ENCODE results near the gene AFDN.
"Not testable (repeated sequence)": the region's sequence is repeated elsewhere in the genome, so short reads cannot be mapped to it uniquely, and the experiment has no call there.

AFDN gene

DNA sequence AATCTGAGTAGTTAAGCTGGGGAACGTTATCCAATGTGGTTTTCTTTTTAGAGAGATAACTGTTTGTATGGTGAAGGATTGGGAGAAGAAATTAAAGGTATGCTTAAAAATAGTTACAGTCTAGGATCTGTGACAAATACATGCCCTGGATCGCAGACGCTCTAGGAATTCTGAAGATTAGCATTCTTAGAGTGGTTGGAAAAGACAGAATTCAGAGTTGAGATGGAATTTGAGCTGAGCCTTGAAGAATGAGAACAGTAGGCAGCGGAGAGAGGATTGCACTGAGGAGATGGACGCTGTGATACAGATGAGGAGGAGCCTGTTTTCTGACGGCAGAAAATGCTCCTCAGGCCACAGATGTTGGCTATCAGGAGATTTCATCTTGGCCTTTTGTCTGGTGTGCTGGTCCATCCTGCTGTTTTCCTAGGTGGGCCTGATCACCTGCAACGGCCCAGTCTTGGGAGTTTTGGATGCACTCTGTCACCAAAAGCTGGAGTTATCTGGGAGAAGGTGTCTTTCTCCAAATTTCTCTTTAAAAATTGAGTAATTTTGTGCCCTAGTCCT, 122.5 kb downstream of the AFDN start:
- DNase-seq (ENCODE audit: low read depth in 2 of 2): no peak

DNA sequence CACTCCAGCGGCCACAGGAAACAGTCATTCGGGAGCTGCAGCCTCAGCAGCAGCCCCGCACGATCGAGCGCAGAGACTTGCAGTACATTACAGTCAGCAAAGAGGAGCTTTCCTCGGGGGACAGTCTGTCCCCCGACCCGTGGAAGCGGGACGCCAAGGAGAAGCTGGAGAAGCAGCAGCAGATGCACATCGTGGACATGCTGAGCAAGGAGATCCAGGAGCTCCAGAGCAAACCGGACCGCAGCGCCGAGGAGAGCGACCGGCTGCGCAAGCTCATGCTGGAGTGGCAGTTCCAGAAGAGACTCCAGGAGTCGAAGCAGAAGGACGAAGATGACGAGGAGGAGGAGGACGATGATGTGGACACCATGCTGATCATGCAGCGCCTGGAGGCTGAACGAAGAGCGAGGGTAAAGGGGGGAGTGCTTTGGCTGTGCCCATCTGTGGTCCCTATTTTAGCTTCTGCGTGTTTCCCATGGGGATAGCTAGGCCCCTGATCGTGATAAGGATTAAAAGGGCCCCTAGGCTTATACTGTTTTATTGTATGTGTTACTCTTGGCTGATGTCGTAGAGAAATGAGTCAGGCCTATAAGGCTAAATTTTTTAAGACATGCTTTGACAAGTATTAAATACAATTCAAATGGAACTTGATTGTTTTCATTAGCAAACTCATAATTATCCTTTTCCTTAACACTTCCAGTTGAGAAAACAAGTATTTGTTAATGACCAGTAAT, 125.2 kb downstream of the AFDN start:
- DNase-seq (ENCODE audit: low read depth in 2 of 2): no peak

DNA sequence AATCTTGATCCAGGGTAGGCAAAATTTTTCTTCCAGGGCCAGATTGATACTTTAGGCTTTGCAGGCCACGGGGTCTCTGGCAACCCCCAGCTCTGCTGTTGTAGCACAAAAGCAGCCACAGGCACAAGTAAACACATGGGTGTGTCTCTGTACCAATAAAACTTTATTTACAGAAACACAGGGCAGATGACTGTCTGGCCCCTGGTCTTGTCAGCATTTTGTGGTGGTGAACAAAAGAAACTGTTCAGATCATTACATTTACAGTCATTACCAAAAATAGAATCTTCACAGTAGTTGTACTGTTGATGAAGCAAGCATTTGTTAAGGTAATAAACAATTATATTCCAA, 125.8 kb downstream of the AFDN start:
- DNase-seq (ENCODE audit: low read depth in 2 of 2): no peak

DNA sequence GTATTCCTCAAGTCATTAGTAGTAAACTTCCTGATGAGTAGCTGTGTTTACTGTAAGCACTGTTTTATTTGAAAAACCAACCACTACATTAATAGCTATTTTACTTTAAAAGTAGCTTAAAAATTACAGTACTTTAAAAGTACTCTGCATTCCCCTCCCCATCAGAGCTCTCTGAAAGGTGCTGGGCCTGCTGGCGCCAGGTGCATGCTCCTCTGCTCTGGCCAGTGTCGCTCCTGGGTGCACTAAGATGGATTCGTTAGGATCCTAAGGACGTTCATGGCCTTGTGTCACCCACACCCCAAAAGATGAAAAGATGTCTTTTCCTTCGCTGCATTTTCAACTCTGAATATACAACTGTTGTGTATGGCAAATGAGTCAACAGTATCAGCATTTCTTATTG, 126.8 kb downstream of the AFDN start:
- DNase-seq (ENCODE audit: low read depth in 2 of 2): no peak

DNA sequence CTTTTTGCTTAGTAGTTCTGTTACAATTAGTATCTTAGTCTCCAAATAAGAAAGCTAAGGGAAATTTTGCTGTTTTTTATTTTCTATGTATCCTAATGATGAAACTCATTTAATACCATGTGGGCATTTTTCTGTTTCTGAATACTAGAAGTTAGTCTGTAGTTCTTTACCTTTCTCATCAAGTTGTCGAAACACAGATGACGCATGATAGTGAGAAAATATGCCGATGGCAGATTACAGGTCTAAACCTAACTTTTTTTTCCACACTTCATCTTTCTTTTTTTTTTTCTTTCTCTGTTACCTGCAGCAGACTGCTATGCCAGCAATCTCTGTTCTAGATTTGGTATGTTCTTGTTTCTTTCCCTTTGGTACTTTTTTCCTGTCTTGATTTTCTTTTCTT, 127.4 kb downstream of the AFDN start:
- no peak for DNase-seq (ENCODE audit: low read depth in 2 of 2)

DNA sequence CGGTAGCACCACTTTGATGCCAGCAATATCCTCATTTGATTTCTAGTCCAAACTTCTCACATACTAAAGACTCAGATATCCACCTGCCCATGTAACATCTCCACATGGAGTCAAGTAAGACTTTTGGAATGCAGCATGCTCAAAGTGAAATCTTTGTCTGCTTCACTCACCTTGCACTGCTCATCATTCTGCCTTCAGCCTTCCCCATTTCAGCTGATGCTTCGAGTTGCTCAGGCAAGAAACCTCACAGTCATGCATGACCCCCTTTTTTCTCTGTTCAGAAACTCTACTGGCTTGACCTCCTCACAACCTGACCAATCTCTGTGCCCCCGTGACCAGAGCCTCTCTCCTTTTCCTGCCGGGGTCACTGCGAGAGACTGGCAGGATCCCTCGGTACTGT, 129.8 kb downstream of the AFDN start:
- DNase-seq (ENCODE audit: low read depth in 2 of 2): no peak

DNA sequence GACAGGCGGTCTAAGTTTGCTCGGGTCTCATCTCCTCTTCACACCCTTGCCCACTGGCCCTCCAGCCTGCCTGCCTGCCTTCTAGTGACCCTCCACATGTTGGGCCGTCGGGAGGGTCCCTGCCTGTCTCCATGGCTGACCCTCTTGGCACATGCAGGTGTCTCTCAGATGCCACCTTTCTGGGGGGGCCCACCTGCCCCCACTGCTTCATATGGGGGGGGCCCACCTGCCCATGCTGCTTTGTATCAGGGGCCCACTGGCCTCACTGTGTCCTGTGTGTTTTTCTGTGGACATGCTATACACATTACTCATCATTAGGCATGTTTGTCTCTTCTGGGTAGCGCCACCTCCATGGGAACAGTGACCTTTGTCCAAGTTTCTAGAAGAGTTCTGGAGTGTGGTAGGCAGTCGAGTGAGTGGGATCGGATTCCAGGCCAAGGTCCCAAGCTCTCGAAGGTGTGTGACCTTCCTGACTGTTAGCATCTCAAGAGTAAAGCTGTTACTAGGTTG, 130.3 kb downstream of the AFDN start:
- DNase-seq (ENCODE audit: low read depth in 2 of 2): no peak

GRCh38 chr6:167957626-167958025, 130.9 kb downstream of the AFDN start:
- no peak for DNase-seq (ENCODE audit: low read depth in 2 of 2)

GRCh38 chr6:167960579-167960978, 133.9 kb downstream of the AFDN start:
- DNase-seq (ENCODE audit: low read depth in 2 of 2): no peak

- no peak for DNase-seq (ENCODE audit: low read depth in 2 of 2)
Measured at GRCh38 chr6:167962711-167963110, 136.0 kb downstream of the AFDN start.

GRCh38 chr6:167963589-167964057, 136.9 kb downstream of the AFDN start:
- no peak for DNase-seq (ENCODE audit: low read depth in 2 of 2)

DNA sequence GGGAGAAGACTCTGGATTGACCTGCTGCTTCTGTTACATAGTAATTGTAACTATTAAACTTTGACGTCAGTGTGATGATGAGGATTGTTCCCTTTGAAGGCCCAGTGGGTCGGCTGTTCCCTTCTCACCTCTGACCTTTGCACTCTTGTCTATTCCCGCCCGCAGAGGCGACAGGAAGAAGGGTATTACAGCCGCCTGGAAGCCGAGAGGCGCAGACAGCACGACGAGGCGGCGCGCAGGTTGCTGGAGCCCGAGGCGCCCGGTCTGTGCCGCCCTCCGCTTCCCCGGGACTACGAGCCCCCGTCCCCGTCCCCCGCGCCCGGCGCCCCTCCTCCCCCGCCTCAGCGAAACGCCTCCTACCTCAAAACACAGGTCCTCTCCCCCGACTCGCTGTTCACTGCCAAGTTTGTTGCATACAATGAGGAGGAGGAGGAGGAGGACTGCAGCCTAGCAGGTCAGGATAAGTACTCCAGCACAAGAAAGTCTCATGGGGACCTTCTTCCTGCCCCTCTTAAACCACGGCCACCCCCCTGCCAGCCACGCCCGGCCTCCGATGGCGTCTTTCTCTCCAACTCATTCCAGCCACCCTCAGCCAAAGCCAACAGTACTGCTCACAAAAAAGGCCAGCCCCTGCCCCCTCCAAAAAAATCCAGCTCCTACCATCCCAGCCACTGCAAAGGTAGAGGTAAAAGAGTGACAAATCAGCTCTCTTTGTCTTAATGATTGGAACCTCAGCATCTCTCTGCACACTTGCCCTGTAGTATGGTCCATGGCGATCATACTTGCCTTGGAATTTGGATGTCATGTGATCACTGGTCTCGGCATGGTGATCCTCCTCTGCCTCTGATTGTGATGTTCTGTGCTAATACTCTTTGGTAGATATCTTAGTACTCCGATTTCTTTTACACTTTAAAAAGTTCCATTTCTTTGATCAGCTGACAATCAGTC, 139.2 kb downstream of the AFDN start:
- no peak for DNase-seq (ENCODE audit: low read depth in 2 of 2)

GRCh38 chr6:167966540-167966905, 139.8 kb downstream of the AFDN start:
- DNase-seq (ENCODE audit: low read depth in 2 of 2): no peak

DNA sequence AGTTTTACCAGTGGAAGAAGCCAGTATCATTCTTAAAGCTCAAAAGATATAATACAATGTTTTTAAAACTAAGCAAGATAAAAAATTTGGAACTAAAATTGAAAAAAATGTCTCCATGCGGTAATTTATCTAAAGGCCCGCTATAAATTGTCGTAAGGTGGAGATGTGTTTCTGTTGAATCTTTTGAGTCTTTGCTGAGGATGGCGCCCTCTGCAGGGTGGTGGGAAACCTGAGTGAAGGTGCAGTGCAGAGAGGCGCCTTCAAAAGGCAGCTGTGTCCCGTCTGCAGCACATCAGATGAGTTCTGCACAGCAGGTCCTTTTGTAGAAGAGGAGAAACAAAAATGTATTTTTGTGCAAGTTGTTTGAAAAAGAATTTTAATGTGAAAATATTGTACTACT, 141.4 kb downstream of the AFDN start:
- DNase-seq (ENCODE audit: low read depth in 2 of 2): no peak

DNA sequence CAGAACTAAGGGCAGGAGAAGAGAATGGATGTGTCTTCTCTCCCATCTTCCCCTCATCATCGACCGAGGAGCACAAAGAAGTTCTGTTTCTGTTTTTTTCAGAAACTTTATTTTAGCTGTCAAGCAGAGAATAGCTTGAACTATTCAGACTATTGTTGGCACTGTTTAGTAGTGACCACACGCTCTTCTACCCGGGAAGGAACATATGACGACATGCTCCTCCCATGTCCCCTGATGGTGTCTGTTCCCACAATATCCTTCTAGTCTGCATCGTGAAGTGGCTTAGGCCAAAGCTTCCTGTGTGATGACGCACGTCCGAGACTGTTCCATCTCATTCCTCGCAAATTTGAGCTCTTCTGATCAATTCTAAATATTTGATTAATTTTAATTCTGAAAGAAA, 143.5 kb downstream of the AFDN start:
- DNase-seq (ENCODE audit: low read depth in 2 of 2): no peak

DNA sequence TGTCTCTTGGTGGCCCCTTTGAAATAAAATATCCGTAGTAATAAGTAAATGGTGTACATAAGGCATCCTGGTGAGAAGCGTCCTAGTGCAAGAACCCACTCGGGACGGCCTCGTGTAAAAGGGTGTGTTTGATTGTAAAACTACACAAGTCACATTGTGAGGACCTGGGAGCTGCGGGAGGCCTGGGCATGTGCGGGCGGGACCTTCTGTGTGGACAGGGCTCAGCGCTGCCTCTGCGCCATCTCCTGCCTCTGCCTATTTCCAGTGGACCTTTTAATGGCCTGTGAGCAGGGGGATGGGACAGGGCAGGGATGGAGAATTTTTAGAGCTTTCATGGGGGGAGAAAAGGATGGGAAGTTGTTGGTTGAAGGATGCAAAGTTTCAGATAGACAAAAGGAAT, 145.5 kb downstream of the AFDN start:
- DNase-seq (ENCODE audit: low read depth in 2 of 2): no peak

DNA sequence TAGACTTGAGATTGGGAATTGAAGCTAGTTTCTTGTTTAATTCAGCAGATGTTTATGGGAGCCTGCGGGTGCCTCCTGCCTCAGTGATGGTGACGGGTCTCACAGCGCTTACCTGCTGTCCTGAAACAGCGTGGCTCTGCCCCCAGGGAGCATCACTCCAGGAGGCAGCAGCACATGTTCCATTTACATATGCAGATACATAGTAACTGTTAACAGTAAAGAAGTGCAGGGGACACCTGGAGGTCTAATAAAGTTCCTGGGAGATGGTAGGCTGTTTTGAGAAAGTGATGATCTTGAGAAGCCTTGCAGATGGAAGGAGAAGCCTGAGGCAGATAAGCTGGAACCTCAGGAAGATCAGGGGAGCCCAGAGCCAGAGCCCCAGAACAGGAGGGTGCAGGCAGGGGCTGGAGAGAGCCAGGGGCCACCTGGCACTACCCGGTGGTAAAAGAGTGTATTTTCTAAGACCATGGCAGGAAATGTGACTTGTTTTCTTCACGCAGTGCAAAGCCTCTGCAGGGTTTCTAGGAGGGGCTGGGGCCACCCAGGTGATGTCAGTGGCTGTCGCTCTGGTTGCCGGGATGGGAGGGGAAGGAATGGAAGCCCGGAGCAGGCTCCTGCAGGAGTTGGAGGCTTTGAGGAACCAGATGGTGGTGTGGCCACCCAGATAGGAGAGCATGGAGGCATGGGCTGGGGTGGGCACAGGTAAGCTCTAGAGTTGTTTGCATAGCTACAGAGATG, 146.6 kb downstream of the AFDN start:
- DNase-seq (ENCODE audit: low read depth in 2 of 2): no peak

DNA sequence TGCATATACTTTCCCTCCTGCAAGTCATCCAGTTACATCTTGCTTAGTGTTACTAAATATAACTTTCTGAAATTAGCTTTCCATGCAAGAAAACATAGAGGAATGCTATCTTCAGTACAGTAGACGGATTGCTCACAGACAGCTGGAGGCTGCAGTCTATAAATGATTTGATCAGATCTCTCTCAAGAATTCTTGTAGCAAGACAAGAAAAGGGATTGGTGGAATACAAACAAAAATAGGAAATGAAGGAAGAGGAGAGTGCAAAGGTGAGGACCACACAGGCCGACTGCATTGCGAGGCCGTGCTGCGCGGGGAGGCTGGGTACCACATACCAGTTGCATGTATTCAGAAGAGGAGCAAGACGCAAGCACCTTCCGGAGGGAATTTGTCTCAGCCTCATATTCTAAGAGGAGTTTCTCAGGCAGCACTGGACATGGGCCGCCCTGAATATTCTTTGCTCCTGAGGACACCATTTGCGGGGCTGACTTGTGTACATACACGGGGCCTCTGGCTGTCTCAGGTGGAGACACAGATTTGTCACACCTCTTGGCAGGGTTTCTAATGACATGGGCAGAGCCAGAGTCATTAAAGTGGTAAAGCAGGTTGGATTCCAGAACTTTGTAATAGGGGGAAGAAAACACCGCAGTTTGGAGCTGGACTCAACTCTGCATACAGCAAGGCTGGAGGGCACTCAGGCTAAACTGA, 148.1 kb downstream of the AFDN start:
- no peak for DNase-seq (ENCODE audit: low read depth in 2 of 2)

DNA sequence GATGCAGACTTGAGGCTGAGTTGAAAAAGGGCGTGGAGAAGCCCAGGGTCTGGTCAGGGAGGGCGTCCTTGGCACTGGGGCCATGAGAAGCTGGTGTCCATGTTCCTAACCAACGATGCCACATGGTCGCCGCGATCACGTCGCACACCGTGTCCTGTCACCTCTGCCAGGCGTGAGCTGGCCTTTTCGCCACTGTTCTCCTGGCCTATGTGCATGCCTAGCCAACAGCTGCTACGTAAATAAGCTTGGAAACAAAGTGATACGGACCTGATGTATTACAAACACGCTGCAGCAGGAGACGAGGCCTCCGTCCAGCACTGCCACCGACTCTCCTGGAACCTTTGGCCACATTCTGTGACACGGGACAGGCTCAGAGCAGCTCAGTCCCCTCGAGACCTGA, 148.7 kb downstream of the AFDN start:
- DNase-seq (ENCODE audit: low read depth in 2 of 2): no peak

GRCh38 chr6:167976116-167976657, 149.5 kb downstream of the AFDN start:
- not testable (repeated sequence) for DNase-seq (ENCODE audit: low read depth in 2 of 2)

GRCh38 chr6:167976708-167977107, 150.0 kb downstream of the AFDN start:
- DNase-seq (ENCODE audit: low read depth in 2 of 2): no peak

Measured in stimulated activated CD8-positive, alpha-beta memory T cell treated with anti-CD3 and anti-CD28 coated beads, Interleukin-7, amount 100 ng/mL, for 4 hours (primary cell).